NCI-H748 (cell line): ENCODE results near the gene PHF14.

Source experiments
- DNase-seq: peaks from one replicate; lab custom pipeline; 2025; ENCODE audit not compliant: unreplicated experiment; lab: John Stamatoyannopoulos, UW

PHF14 gene

DNA sequence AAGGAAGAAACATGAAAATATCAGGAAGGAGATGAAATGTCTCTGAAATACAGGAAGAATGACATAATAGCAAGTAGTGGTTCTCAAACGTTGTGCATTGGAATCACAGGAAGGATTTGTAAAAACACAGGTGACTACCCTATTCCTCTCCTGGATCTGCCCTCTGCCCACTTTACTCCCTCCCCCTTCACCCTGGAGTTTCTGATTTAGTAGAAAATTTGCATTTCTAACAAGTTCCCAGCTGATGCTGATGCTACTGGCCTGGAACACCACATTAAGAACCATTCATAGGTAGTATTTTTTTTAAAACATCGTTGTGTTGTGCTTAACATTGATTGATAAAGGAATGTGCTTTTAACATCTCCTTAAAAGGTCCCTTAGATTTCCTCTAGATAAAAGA is 130.9 kb downstream of the PHF14 start:
- DNase-seq: no peak

DNA sequence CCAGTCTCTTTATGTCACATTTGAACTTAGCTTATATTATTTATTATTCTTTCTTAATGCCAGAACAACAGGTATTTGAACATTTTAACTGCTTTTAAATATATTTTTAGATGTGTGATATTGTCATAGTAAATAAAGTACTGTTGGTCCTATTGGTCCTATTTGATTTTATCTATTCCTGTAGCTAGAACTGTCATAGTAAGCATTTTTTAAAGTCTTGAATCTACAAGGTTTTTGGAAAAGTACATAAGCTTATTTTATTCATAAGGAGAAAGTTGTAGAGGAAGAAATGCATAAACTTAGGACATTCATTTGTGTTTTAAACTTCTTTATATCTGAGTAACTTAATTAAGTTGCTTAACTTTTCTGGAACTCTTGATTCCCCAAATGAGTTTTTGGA is 136.0 kb downstream of the PHF14 start:
- no peak for DNase-seq

DNA sequence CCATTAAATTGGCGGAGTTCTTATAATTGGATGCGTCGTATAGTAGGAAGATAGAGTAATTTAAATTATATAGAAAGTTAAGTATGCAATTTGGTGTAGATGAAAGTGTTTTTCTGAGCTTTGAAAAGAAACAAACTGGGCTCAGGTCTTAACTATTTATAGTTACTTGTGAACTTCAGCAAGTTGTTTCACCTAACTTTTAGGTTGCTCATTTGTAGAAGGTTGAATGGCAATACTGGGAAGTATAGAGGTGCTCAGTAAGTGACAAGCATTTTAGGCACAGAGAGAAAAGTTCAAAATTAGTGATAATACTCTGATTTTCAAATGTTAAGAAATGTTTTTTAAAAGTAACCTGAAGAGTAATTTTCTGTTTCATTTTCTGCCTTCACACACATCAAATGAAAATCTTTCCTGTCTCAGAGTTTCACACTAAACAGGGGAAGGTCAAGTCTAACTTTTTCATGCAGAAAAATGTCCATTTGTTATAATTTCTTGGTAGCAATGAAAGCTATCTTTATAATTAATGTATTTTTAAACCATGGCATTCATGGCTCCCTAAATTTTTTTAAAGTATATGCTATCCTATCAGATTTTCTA is 146.5 kb downstream of the PHF14 start:
- no peak for DNase-seq

DNA sequence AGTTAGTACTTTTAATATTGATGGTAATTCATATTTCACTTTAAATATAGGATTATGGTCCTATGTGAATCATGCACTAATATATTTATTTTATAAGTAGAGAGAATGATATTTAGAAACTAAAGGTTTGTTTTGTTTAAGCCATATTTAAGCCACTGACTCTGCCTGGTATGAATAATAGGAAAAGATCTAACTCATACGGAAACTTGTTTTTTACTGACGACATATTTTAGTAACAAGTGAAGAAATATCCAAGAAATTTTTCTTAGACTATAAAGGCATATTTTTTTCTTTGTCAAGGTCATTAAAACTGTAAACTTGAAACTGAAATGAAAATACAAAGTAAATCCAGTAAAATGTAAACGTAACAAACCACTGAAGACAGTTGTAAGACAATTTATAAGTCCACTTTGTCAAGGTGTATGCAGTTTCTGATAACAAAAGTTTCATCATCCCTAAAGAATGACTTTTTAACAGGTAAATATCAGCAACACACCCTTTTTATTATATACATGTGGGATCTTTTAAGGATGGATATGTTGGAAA is 147.1 kb downstream of the PHF14 start:
- no peak for DNase-seq

DNA sequence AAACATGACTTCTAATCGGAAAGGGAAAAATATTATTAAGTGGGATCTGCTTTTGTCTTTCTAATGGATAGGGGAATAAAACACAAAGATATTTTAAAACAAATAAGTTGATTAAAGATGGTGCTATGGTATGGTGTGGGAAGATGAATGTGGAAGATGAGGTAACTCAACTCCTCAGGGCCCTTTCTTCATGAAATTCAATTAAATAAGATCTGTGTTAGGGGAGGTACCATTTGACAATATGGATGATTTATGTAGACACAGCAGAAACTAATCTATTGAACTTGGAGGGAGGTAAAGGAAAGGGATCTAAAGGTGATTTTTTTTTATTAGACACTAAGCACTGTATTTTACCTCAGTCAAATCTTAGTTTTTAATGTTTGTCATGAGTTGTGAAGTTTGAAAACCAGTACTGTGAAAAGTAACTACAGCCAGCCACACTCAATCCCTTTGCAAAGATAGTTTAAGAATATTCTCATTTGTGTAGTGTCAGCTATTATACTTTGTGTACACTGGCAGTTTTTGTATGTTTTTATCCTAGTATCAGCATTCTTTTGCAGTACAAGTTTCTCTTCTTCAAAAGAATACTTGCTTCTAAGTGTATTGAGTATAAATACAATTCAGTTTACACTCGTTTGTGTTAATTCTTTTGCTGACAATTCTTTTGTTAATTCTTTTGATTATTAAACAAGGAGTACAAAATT is 151.3 kb downstream of the PHF14 start:
- DNase-seq: no peak

DNA sequence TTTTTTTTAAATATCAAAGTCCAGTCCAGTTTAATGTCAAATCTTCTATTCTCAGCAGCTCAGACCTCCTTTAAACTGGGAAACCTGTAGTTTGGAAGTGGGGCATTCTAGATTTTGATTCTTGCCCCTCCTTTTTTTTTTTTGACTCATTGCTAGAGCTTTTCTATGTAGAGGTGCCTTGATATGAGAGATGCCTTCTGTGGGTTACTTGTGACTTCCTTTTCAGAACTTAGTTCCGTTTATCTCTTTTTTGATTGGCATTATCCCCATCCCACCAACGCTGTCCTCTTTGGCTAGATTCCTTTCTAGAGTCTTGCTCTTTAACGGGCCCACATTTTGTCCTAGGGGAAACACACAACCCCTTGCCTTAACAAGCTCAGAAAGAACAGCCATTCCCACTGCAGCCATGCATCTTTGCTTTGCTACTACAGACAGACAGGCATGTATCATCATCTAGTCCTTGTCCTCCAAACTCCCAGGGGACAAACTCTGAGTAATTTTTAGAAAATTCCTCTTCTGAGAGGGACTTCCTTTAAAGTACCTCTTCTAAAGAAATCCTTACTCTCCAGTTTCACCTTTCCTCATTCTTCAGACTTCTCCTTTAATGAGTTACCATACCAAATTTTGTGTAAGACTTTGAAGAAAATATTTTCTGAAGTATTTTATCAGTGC is 153.6 kb downstream of the PHF14 start:
- no peak for DNase-seq

DNA sequence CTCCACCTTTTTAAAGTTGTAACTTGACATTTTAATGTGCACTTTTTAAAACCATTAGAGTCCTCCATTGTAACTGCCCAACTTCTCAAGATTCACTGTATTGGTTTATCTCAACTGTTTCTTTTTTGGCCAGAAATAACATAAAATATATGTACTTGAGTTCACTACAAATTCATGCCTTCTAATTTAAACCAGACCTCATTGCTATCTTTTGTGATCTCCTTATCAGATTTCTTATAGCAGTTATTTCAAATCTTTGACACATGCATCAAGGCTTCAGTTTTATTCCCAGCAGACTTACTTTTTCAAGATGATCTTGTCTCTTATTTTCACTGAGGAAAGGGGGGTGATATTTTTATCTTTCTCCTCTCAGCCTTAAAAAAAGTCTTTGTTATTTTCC is 154.3 kb downstream of the PHF14 start:
- no peak for DNase-seq

DNA sequence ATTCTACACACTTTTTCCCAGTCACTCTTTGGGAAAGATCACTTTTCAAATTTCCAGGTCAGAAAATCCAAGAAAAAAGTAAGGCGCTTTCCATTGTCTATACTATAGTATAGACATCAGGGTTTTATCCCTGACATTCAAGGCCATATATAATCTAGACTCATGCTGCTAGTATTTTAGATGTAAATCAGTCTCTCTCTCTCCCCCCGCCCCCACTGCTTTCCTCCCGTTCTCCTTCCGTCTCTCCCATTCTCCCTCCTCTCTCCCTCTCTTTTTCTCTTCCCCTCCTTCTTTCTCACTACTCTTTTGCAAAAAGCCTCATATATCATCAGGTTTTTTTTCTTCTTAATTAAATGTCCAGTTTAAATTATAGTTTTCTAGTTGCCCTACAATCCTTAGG is 154.8 kb downstream of the PHF14 start:
- no peak for DNase-seq

DNA sequence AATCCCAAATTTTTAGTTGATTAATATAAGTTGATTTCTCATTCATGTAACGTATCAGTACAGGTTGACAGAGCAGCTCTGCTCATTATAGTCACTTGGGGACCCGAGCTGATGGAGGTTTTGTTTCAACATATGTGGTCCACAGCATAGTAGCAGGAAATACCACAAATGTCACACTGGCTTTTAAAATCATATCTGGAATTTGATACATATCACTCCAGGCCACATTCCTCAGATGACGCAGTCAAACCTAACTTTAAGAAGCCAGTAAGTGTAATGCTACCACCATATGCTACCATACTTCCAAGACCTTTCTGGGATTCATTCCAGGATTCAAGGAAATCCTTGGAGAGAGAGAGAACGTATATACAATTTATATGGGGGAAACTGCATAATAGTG is 156.3 kb downstream of the PHF14 start:
- no peak for DNase-seq

DNA sequence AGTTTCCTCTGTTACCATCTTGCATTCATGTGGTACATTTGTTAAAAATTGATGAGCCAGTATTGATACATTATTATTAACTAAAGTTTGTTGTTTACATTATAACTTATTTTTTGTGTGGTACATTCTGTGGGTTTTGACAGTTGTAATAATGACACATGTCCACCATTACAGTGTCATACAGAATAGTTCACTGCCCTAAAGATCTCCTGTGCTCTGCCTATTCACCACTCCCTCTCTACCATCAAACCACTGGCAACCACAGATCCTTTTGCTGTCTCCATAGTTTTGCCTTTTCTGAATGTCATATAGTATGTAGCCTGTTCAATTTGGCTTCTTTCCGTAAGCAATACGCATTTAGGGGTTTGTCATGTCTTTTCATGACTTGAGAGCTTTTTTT is 156.9 kb downstream of the PHF14 start:
- DNase-seq: no peak

DNA sequence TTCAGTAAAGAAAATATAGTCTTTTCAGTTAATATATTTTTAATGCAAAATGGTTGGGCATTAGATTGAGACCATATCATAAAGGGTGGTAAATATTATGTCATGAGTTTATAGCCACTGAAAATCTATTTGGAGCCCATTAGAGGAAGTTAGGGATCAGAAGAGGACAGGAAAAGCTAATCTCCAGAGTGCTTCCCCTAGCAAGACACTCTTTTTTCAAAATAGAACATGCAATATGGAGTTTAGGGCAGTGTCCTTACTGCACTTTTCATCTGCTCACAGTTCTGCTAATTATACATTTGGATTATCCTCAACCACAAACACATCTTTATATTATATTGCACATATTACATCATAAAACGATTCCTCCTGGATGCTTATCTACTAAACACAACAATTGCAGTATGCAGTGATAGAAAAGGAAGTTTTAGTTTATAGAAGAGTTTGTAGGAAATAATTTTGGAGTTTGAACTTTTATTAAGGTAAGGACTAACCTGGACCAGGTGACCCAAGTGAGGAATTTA is 159.8 kb downstream of the PHF14 start:
- no peak for DNase-seq

DNA sequence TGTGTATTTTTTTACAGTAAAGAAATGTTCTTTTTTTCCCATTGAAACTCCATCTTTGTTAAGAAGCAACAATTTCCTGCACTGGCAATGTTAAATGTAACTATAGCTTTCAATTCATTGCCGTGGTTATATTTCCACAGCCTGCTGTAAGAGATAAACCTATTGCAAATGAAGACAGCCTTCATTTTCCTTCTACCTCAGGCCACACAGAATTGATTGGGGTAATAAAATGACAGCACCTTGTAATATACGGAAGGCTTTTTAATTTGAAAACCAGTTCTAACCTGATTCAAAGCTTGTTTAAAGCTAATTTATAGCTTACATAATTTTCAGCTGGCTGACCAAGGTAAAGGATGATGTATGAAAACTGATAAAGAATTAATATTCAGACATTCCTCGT is 161.9 kb downstream of the PHF14 start:
- no peak for DNase-seq

DNA sequence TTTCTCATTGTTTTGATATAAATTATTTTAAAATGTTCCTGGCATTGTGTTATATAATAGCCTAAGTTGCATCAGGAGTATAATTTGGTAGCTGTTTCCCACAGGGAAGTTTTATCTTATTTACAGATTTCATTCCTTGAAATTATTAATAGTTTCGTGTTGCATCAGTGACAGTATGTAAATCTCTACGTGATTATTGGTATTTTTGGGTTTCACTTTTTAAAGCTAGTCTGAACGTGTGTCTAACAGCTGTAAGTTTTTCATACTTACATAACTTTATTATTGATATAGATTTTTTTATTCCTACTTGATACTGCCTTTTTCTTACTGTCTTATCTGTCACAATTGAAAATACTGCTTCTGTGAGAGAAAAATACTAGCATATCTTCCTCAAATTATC is 167.9 kb downstream of the PHF14 start:
- DNase-seq: no peak

DNA sequence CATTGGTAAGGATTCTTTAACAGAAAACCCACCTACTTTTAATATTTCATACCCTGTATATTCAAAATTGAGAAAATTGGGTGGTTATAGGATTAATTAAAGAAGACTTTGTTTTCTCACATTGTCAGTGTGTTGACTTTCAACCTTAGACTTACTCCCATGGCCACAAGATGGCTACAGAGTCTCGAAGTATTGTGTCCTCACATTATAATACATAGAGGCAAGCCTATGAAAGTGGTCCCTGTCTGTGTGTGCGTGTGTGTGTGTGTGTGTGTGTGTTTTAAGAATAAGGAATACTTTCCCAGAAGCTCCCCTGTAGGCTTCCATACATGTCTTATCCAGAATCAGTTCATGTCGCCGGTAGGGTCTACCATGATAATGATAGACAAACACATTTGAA is 180.0 kb downstream of the PHF14 start:
- no peak for DNase-seq

DNA sequence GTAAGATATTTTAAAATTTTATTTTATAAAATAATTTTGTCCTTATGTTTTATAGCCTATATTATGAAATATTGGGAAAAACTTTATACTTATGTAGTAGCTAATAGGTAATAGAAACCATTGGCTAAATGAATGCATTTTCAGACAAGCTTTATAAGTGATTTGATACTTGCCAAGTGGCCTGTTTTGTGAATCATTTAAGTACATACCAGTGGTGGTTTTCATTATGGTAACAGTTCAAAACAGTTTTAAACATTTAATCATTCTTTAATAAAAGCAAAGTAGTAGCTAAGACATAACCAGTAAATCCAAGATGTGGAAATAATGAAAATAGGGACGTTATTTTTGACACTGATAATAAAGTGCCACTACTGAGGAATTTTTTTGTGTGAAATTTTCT is 182.2 kb downstream of the PHF14 start:
- DNase-seq: no peak

DNA sequence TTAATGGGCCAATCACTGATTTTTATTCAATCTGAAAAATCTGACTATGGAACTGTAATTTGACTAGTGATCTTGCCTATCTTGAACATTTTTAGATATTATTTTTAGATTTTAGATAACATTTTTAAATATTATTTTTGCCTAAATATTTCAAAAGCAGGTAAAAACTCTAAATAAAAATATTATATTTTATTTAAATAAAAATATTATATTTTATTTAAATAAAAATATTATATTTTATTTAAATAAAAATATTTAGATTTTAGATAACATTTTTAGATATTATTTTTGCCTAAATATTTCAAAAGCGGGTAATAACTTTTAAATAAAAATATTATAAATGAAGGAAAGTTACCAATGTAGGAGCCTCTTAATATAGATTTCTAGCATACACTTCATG is 187.8 kb downstream of the PHF14 start:
- DNase-seq: no peak

DNA sequence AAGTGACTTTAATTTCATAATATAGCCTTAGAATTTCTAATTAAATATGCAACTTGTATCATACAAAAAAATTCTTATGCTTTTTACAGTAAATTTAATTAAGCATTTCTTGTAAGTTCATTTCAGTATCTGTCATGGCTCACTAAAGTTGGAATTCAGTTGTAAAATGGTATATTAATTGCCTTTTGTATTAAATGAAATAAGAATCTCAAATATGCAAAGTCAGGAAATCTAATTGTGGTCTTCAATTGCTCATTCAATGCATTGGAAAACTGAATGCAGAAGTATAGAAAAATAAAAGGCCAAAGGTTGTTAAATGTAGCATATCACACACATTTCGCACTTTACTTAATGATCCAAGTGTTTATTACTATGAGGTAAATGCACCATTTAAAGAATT is 189.5 kb downstream of the PHF14 start:
- no peak for DNase-seq

DNA sequence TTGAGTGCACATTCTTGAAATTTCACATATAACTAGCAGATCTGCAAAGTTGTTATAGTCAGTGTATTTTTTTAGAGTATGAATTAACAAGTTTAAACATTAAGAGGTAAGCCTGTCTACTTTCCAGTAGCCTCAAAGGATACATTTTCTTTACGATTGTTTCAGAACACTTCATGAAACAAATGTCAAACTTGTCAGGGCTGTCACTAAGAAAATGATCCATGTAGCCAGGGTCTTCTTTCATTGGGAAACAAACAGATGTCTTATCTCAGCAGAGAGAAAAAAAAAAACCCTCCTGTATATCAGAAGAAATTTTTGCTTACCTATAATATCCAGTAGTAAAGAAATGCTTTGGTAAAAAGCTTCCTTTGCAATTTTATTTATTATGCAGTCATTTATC is 192.4 kb downstream of the PHF14 start:
- no peak for DNase-seq

DNA sequence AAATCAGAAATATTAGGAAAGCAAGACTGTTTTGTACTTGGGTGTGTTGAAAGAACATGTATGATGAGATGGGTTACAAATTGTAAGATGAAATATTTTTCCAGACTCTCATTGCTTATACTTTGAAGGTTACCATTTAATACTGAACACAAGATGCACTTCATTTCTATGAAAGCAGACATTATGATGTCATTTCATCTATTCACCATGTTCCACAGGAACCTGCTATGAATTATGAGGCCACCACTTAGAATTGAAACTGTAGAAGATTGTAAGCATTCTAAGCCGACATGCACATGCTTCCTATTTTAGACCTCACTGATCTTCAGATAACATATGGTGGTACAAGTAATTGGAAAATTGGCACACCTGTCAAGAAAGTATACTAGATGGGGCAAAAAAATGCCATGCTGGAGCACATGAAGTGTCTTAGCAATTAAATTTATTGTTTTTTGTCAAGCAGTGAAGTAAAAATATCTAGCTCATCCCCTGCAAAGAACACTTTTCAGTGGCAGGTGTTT is 195.0 kb downstream of the PHF14 start:
- no peak for DNase-seq

DNA sequence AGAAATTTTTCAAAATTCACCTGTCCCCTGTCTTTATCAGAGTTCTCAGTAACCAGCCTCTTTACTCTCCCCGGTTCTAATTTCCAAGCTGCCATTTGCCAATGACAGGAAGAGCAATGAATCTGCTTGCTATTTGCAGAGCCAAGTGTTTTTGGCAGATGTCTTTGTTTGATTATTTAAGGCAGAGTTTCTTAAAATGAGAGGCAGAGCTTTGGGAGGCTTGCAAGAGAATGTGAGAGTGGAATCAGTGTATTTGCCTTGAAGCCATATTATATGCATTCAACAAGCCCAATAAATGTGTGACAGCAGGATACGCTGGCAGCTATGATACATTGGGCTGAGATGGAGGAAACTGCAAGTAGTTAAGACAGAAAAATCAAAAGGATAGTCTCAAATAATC is 196.5 kb downstream of the PHF14 start:
- no peak for DNase-seq

DNA sequence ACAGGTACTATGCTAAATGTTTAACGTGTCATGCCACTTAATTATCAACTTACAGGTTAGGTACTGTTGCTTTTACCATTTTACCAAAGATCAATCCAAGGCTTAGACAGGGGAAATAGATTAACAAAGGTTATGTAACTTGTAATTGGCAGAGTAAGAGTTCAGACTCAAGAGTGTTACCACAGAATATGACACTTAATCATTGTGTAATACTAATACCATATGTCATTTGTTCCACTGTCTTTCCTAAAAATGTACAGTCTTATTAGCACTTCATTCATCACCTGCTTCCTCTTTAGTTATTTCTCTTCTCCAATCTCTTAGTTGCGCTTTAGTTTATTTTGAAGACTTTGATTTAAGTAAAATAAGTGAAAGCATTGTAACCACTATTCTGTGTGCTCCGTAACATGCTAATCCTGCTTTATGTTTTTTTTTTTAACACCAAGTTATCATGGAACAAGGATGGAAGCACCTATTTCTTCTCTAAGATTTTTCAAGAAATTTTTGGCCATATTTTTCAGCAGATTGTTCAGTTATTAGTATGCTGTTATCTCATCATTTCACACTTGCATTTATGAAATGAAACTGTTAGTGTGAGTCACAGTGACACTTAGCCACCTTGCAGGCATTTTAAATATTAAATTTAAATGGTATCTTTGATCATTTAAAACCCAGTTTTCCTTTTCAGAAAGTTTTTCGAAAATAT is 197.3 kb downstream of the PHF14 start:
- DNase-seq: no peak
